Psoas muscle (tissue), 8 donors: ENCODE results near the gene SLC22A3. TPM values are rescaled to one million over a fixed set of nuclear protein-coding genes. Genes with fewer than 3 reads are reported as not detected.
A peak's percentile ranks its signal among the peaks of the same experiment; 100 is the strongest.

Experiments used
- ATAC-seq, 4 donors: fragments of 200-7000 bp; cut with Tn5 transposase; one replicate each; pipeline ENCODE4 v1.9.1; 2020; ENCODE audit warnings: moderate library complexity in 3 of 4, mild to moderate bottlenecking in 2 of 4
- DNase-seq, 2 donors: peaks; one replicate each; pipeline ENCODE4 v3.0.0-alpha.2; 2020
- H3K27ac ChIP-seq: fragments of 200-600 bp; one replicate; pipeline ENCODE4 v1.8.0; 2022
- H3K27me3 ChIP-seq, 3 donors: fragments of 200-600 bp in 1 of 3; one replicate each; pipeline versions ENCODE4 v1.6.1 to v1.8.0; 2013 to 2022; ENCODE audit warnings: low read length in 2 of 3, mild to moderate bottlenecking in 2 of 3, moderate library complexity in 1 of 3; ENCODE audit not compliant: insufficient read depth in 3 of 3
- H3K36me3 ChIP-seq, 2 donors: fragments of 200-600 bp in 1 of 2; one replicate each; pipeline versions ENCODE4 v1.6.1 to v1.8.0; 2013 to 2022; ENCODE audit warnings: low read depth in 1 of 2, mild to moderate bottlenecking in 1 of 2, moderate library complexity in 1 of 2; ENCODE audit not compliant: insufficient read depth in 1 of 2
- H3K4me1 ChIP-seq: fragments of 200-600 bp; one replicate; pipeline ENCODE4 v1.8.0; 2022
- H3K4me3 ChIP-seq: fragments of 200-600 bp; one replicate; pipeline ENCODE4 v1.8.0; 2022; ENCODE audit warnings: mild to moderate bottlenecking
- H3K9me3 ChIP-seq: fragments of 200-600 bp; one replicate; pipeline ENCODE4 v1.8.0; 2022
- WGBS, 3 donors: extraction: QIAGEN DNeasy Blood & Tissue Kit; methylation state at CpG; one replicate each; pipeline versions ENCODE4 v1.1.6 to v1.1.7; 2013; 5-methylcytosine and 5-hydroxymethylcytosine counted together
- intact Hi-C, 2 donors: fragments of 100-400 bp; cut with DNase I; formaldehyde crosslinking; loops; one replicate each; pipeline versions ENCODE4 v1.11.0 to v1.14.2; 2022
- polyA plus RNA-seq, 3 donors: library from polyadenylated mRNA; stranded (reverse); fragments of 200-250 nt; gene quantifications; one replicate each; pipeline ENCODE4 v1.2.3, GENCODE V29; 2013
- total RNA-seq, 4 donors: library from RNA; stranded (reverse); fragmentation: NEBNext Ultra II Directional in 2 of 4; extraction: Animal tissue kit (Norgen Biotek cat#: 25700) in 2 of 4; gene quantifications; one replicate each; pipeline versions ENCODE4 v1.2.1 to v1.2.4, GENCODE V29; 2021 to 2023
- TF ChIP-seq, protein P1 (sequence below): fragments of 200-600 bp; IDR thresholded peaks from one replicate; pipeline ENCODE4 v1.8.0; 2022; ENCODE audit warnings: antibody characterized with exemption
- donor health status: healthy with polysubstance abuse.
- donor health status: DM: no; HTN: no; CAD: no; lungs with moderate emphysema.
- donor health status: Bipolar disorder and iron deficiency.
- donor health status: healthy.
- donor health status: DM: yes; HTN: yes; CAD: no.
- donor health status: DM: no; HTN: no; CAD: no.
- donor health status: DM: no; HTN: no; CAD: no.
- donor health status: DM: yes; HTN: yes; CAD: no.

The SLC22A3 gene
- total and polyA plus RNA-seq, 7 donors = 43.7 to 121 (median 49.5) TPM

DNA sequence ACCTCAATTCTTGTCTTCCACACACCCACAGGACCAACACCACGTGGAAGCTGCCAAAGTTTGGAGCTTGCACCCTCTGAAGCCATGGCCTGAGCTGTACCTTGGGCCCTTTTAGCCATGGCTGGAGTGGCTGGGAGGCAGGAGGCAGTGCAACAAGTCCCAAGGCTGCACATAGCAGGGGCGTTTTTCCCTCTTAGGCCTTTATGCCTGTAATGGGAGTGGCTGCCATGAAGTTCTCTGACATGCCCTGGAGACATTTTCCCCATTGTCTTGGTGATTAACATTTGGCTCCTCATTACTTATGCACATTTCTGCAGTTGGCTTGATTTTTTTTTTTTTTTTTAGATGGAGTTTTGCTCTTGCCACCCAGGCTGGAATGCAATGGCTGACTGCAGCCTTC, 44.4 kb upstream of the SLC22A3 start:
- H3K36me3 ChIP-seq = no peaks in the 10 kb centered on the region
- no peaks in the 10 kb centered on the region for H3K27me3 ChIP-seq
- intact Hi-C loops = no loop called here
- peaks cover 11% of the 10 kb centered on the region for H3K4me1 ChIP-seq
- no peaks in the 10 kb centered on the region for H3K9me3 ChIP-seq
- no peak for ATAC-seq
- TF ChIP-seq, protein P1, sequence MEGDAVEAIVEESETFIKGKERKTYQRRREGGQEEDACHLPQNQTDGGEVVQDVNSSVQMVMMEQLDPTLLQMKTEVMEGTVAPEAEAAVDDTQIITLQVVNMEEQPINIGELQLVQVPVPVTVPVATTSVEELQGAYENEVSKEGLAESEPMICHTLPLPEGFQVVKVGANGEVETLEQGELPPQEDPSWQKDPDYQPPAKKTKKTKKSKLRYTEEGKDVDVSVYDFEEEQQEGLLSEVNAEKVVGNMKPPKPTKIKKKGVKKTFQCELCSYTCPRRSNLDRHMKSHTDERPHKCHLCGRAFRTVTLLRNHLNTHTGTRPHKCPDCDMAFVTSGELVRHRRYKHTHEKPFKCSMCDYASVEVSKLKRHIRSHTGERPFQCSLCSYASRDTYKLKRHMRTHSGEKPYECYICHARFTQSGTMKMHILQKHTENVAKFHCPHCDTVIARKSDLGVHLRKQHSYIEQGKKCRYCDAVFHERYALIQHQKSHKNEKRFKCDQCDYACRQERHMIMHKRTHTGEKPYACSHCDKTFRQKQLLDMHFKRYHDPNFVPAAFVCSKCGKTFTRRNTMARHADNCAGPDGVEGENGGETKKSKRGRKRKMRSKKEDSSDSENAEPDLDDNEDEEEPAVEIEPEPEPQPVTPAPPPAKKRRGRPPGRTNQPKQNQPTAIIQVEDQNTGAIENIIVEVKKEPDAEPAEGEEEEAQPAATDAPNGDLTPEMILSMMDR = no peak
- WGBS, 3 donors = 52 to 60% (median 58%) methylated on average over 2 of the region's 2 CpGs
- no peak overlapping the region for H3K4me3 ChIP-seq
- no peak overlapping the region for H3K27ac ChIP-seq
- no peak for DNase-seq

DNA sequence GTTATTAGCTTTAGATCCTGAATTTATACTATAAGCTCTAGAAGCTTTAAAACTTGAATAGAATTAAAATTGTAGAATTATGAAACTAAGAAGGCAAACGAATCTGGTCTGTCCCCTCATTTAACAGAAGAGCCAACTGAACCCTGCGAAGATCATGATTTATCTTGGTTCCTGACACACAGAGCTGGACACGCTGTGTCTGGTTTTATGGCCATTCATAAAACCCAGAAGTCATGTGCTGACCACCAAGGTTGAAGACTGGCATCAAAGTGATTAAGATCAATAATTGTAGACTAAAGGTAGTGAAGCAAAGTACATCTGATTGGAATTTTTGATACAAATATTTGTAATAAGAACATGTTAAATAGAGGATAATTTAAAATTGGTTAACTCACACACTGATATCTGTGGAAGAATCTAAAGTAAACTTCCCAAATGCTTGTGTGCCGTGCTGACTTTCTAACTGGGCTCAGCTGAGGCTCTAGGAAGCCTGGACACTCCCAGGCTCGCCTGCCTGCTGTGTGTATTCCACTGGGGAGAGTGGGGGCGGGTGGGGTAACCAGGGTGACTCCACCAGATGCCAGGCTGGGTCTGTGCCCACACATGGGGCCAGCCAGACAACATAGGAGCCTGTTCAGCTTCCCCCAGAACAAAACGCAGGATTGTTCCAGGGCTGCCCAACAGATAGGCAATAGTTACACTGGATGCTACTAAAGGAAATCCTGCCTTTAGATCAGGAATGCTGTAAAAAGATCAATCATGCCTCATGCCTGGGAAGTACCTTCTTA, 42.1 kb upstream of the SLC22A3 start:
- intact Hi-C loops = no loop called here
- Histone ChIP-seq H3K4me1 (peaks cover 3% of the 10 kb centered on the region), H3K27ac (no peak overlapping the region), H3K36me3 (no peaks in the 10 kb centered on the region), H3K9me3 (peaks cover 15% of the 10 kb centered on the region), H3K4me3 (no peak overlapping the region), H3K27me3 (no peaks in the 10 kb centered on the region)
- 30 to 53% (median 35%) methylated on average over 7 of the region's 7 CpGs for WGBS, 3 donors
- peak in 3 of 4 donors; percentile 26 to 42 (median 34) for ATAC-seq
- no peak for DNase-seq
- TF ChIP-seq, protein P1 = no peak

DNA sequence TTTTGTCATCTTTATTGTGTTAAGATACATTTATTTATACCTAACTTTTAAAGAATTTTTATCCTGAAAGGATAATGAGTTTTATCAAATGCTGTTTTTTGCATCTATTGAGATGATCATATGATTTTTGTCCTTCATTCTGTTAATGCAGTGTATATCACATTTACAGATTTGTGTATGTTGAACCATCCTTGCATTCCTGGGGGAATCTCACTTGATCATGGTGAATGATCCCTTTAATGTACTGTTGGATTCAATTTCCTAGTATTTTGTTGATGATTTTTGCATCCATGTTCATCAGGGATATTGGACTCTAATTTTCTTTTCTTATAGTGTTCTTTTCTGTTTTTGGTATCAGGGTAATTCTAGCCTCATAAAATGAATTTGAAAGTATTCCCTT, 38.5 kb upstream of the SLC22A3 start:
- ATAC-seq = no peak
- Histone ChIP-seq H3K27ac (no peak overlapping the region), H3K9me3 (peaks cover 27% of the 10 kb centered on the region), H3K4me1 (no peaks in the 10 kb centered on the region), H3K4me3 (no peak overlapping the region), H3K27me3 (no peaks in the 10 kb centered on the region), H3K36me3 (no peaks in the 10 kb centered on the region)
- intact Hi-C loops = no loop called here
- TF ChIP-seq, protein P1 = no peak
- no peak for DNase-seq

DNA sequence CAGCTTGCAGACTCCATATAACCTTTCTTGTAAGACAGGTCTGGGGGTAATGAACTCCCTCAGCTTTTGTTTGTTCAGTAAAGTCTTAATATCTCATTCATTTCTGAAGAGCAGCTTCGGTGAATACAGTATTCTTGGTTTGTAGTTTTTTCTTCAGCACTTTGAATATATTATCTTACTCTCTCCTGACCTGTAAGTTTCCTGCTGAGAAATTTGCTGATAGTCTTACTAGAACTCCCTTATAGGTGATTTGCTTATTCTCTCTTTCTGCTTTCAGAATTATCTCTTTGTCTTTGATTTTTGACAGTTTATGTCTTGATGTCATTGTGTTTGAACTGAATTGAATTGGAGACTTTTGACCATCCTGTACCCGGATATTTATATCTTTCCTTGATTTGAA, 35.3 kb upstream of the SLC22A3 start:
- H3K36me3 ChIP-seq = no peaks in the 10 kb centered on the region
- H3K27ac ChIP-seq = no peak overlapping the region
- TF ChIP-seq, protein P1 = no peak
- intact Hi-C loops = no loop called here
- WGBS, 3 donors = 89 to 95% (median 90%) methylated on average over 2 of the region's 2 CpGs
- no peaks in the 10 kb centered on the region for H3K4me1 ChIP-seq
- H3K4me3 ChIP-seq = no peak overlapping the region
- H3K27me3 ChIP-seq = no peaks in the 10 kb centered on the region
- DNase-seq = no peak
- H3K9me3 ChIP-seq = peaks cover 27% of the 10 kb centered on the region
- ATAC-seq = no peak

DNA sequence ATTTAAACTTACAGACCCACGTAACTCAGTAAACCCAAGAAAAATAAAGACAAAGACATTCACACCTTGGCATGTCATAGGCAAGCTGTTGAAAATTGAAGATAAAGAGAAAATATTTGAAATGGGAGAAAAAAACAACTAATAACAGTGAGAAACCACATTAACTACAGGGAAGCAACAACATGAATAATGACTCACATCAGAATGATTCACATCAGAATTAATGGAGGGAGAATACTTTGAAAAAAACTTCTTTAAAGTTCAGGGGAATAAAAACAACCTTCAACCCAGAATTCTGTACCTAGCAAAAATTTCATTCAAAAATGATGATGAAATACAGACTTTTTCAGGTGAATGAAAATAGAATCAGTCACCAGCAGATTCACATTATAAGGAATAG, 32.9 kb upstream of the SLC22A3 start:
- DNase-seq = no peak
- 93 to 96% (median 95%) methylated on average over 1 of the region's 1 CpG for WGBS, 3 donors
- no peak for ATAC-seq
- H3K27me3 ChIP-seq = peaks cover 0 to 2% (median 0%) of the 10 kb centered on the region in 3 donors
- H3K9me3 ChIP-seq = peaks cover 13% of the 10 kb centered on the region
- H3K4me3 ChIP-seq = no peak overlapping the region
- TF ChIP-seq, protein P1 = no peak
- intact Hi-C loops = no loop called here
- no peaks in the 10 kb centered on the region for H3K4me1 ChIP-seq
- no peak overlapping the region for H3K27ac ChIP-seq
- no peaks in the 10 kb centered on the region for H3K36me3 ChIP-seq
